ENCODE measurements around the gene ULK3. TPM values are rescaled to one million over a fixed set of nuclear protein-coding genes. Genes with fewer than 3 reads are reported as not detected.
A peak's percentile ranks its signal among the peaks of the same experiment; 100 is the strongest.

ULK3 gene
- 10 to 100 TPM; 12.5 to 18.9 (median 16.1) TPM for total RNA-seq (2021; fragmentation: NEBNext Ultra II Directional; extraction: Animal tissue kit (Norgen Biotek cat#: 25700))
- long read RNA-seq, transcript ULK3-201 (16 exons, 2,623 nt): major isoform, 5 of 23 reads
- long read RNA-seq, transcript ULK3-213 (16 exons, 1,633 nt): major isoform, 5 of 23 reads
- long read RNA-seq, partial matches to known transcripts: 2 of 23 reads
- long read RNA-seq, other reads (novel, unspliced or antisense): 10 of 23 reads

GRCh38 chr15:74842581-74843444 lies at the start of gene ULK3:
TSS of gene ULK3 (minus strand) at chr15:74843156. CDS start at chr15:74843105, 51 bp downstream.
- no peaks in the 10 kb centered on the region; the same call in 1 of the 2 replicates for H3K27me3 Mint-ChIP-seq (ENCODE audit: insufficient read depth)
- DNase-seq: peak; percentile 79
- no peaks in the 10 kb centered on the region for H3K9me3 Mint-ChIP-seq
- peaks cover 4% of the 10 kb centered on the region; the same call in 1 of the 2 replicates for H3K36me3 Mint-ChIP-seq (ENCODE audit: low read depth)
- peak within 1 kb of the TSS; percentile 81 for H3K27ac Mint-ChIP-seq
- TF ChIP-seq, protein P1, sequence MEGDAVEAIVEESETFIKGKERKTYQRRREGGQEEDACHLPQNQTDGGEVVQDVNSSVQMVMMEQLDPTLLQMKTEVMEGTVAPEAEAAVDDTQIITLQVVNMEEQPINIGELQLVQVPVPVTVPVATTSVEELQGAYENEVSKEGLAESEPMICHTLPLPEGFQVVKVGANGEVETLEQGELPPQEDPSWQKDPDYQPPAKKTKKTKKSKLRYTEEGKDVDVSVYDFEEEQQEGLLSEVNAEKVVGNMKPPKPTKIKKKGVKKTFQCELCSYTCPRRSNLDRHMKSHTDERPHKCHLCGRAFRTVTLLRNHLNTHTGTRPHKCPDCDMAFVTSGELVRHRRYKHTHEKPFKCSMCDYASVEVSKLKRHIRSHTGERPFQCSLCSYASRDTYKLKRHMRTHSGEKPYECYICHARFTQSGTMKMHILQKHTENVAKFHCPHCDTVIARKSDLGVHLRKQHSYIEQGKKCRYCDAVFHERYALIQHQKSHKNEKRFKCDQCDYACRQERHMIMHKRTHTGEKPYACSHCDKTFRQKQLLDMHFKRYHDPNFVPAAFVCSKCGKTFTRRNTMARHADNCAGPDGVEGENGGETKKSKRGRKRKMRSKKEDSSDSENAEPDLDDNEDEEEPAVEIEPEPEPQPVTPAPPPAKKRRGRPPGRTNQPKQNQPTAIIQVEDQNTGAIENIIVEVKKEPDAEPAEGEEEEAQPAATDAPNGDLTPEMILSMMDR (IDR thresholded peaks at IDR 0.05): peak; percentile 82
- peaks cover 17% of the 10 kb centered on the region; the same call in 1 of the 2 replicates for H3K4me1 Mint-ChIP-seq (ENCODE audit: low read depth)
- peak within 1 kb of the TSS; percentile 94 for H3K4me3 Mint-ChIP-seq

GRCh38 chr15:74892313-74892712 lies 49.4 kb upstream of the ULK3 start:
- TF ChIP-seq, protein P1 (IDR thresholded peaks at IDR 0.05): no peak
- H3K4me1 Mint-ChIP-seq (ENCODE audit: low read depth): peaks cover 28% of the 10 kb centered on the region
- H3K4me3 Mint-ChIP-seq: no peak overlapping the region
- peaks cover 5% of the 10 kb centered on the region; the same call in 1 of the 2 replicates for H3K27me3 Mint-ChIP-seq (ENCODE audit: insufficient read depth)
- peaks cover 13% of the 10 kb centered on the region; the same call in 1 of the 2 replicates for H3K36me3 Mint-ChIP-seq (ENCODE audit: low read depth)
- H3K27ac Mint-ChIP-seq: no peak overlapping the region
- DNase-seq: no peak
- H3K9me3 Mint-ChIP-seq: no peaks in the 10 kb centered on the region

DNA sequence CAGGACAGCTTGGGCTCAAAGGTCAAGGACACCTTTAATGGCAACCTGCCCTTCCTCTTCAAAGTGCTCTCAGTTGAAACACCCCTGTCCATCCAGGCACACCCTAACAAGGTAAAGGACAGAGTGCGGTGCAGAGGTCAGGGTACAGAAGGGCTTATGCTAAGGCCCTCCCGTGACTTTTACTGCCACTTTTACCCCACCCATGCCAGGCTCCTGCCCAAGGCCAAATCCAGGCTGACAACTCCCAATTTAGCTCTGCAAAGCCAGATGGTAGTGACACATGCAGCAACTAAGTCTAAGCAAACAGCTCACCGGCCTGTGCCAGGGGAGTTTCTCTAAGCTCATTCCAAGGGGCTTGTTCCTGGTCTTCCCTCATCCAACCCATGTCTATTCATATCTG lies 48.5 kb upstream of the ULK3 start:
- peaks cover 2% of the 10 kb centered on the region; the same call in 1 of the 2 replicates for H3K27me3 Mint-ChIP-seq (ENCODE audit: insufficient read depth)
- TF ChIP-seq, protein P1 (IDR thresholded peaks at IDR 0.05): no peak
- H3K4me1 Mint-ChIP-seq (ENCODE audit: low read depth): peaks cover 28% of the 10 kb centered on the region
- H3K36me3 Mint-ChIP-seq (ENCODE audit: low read depth): peaks cover 13% of the 10 kb centered on the region; the same call in 1 of the 2 replicates
- no peak overlapping the region for H3K27ac Mint-ChIP-seq
- DNase-seq: no peak
- no peaks in the 10 kb centered on the region for H3K9me3 Mint-ChIP-seq
- H3K4me3 Mint-ChIP-seq: no peak overlapping the region

- H3K27ac Mint-ChIP-seq: peak overlapping the region; percentile 69
- peaks cover 13% of the 10 kb centered on the region; the same call in 1 of the 2 replicates for H3K36me3 Mint-ChIP-seq (ENCODE audit: low read depth)
- H3K4me3 Mint-ChIP-seq: peak overlapping the region; percentile 91
- no peak for DNase-seq
- TF ChIP-seq, protein P1 (IDR thresholded peaks at IDR 0.05): no peak
- no peaks in the 10 kb centered on the region for H3K9me3 Mint-ChIP-seq
- H3K27me3 Mint-ChIP-seq (ENCODE audit: insufficient read depth): peaks cover 2% of the 10 kb centered on the region; the same call in 1 of the 2 replicates
- peaks cover 28% of the 10 kb centered on the region for H3K4me1 Mint-ChIP-seq (ENCODE audit: low read depth)
Observed at GRCh38 chr15:74890665-74890960, 47.7 kb upstream of the ULK3 start.

DNA sequence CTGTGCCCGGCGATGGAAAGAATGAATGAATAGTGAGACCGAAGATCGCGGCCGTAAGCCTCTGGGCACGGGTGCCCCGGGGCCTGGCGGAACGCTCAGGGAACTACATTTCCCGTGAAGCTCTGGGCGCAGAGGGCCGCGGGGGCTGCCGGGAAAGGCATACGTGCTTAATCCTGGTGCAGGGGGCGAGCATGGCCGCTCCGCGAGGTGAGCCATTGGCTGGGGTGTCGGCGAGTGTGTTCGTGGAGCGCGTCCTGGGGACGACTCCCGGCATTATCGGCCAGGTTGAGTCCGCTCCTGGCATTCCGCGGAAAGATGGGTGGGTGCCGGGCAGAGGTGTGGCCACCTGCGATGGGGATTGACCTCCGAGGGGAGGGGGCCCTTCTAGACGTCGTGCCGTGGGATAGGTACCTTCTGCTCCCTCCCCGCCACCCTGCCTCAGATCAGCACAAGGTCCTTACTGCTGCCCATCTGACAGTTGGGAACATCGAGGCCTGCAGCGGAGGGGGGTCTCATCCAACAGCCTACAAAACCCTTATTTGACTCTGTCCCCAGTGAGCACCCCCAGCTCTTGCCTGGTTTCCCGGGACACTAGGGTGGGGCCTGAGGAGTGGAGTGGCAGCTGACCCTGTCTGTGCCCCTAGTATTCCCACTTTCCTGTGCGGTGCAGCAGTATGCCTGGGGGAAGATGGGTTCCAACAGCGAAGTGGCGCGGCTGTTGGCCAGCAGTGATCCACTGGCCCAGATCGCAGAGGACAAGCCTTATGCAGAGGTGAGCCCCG lies 47.1 kb upstream of the ULK3 start, which contains the start of gene MPI:
Gene MPI, plus strand, starts transcription at position 160 of the 782 bp plus-strand sequence. Its CDS starts 32 bp downstream, at position 192.
- DNase-seq: peak; percentile 72
- no peaks in the 10 kb centered on the region for H3K9me3 Mint-ChIP-seq
- H3K4me1 Mint-ChIP-seq (ENCODE audit: low read depth): peaks cover 29% of the 10 kb centered on the region
- H3K27me3 Mint-ChIP-seq (ENCODE audit: insufficient read depth): peaks cover 2% of the 10 kb centered on the region; the same call in 1 of the 2 replicates
- peaks cover 13% of the 10 kb centered on the region; the same call in 1 of the 2 replicates for H3K36me3 Mint-ChIP-seq (ENCODE audit: low read depth)
- peak within 1 kb of the TSS; percentile 69 for H3K27ac Mint-ChIP-seq
- peak within 1 kb of the TSS; percentile 91 for H3K4me3 Mint-ChIP-seq
- TF ChIP-seq, protein P1 (IDR thresholded peaks at IDR 0.05): no peak; the same call in 1 of the 2 replicates

All from HFFc6 (cell line).